SK-N-SH (cell line): ENCODE results near the gene PLIN4.

Experiments
- EP300 ChIP-seq, 2 experiments: IDR thresholded peaks; 2 replicates each; pipeline versions ENCODE4 v1.4.0 to v1.6.1; 2012; ENCODE audit warnings: borderline replicate concordance in 1 of 2, low read depth in 1 of 2, low read length in 1 of 2
- EZH2phosphoT487 ChIP-seq: fragments of 200-600 bp; sonication (generic); IDR thresholded peaks from 2 replicates; pipeline ENCODE4 v1.6.1; 2017; ENCODE audit warnings: low read depth, mixed run types, mild to moderate bottlenecking, antibody characterized with exemption, moderate library complexity, borderline replicate concordance
- SMC3 ChIP-seq: IDR thresholded peaks from 2 replicates; pipeline ENCODE4 v1.6.1; 2012; ENCODE audit warnings: low read depth, low read length, improper control_type of control experiment
- TF ChIP-seq, protein P1 (sequence below): fragments of 200-600 bp; sonication (generic); IDR thresholded peaks from 2 replicates; pipeline ENCODE4 v1.6.1; 2017; ENCODE audit warnings: antibody characterized with exemption, mild to moderate bottlenecking, moderate library complexity
- TF ChIP-seq, protein P2 (sequence below): IDR thresholded peaks from 2 replicates; pipeline ENCODE4 v1.6.1; 2012; ENCODE audit warnings: mild to moderate bottlenecking, low read depth, low read length, moderate library complexity

DNA sequence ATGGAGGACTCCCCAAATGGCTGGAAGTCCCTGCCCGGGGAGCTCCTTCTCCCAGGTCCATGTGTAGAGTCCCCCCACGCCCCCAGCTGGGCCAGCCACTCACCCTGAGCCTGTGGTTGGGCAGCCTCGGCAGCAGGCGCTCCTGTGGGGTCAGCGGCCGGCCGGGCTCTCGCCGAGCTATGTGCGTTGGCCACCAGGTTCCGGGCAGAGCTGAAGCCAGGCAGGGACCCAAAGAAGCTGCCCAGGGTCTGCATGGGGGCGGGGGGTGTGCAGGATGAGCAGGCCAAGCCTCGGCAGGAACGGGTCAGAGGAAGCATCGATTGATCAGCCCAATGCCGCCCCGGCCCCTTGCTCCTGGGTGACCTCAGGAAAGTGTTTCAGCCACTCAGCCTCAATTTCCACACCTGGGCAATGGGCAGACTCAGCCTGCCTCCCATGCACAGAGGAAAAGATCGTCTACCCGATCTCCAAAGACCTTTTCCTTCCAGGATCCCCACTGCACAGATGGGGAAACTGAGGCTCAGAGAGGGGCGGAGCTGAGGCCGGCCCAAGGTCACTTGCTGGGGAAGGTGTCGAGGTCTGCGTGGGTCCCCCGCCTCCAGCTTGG lies 732 bp downstream of the PLIN4 start:
- TF ChIP-seq EP300 (IDR thresholded peaks at IDR 0.05; ENCODE audit: borderline replicate concordance in 1 of 2, low read depth in 1 of 2, low read length in 1 of 2) (no peak), EZH2phosphoT487 (no peak), SMC3 (no peak)
- TF ChIP-seq, protein P1, sequence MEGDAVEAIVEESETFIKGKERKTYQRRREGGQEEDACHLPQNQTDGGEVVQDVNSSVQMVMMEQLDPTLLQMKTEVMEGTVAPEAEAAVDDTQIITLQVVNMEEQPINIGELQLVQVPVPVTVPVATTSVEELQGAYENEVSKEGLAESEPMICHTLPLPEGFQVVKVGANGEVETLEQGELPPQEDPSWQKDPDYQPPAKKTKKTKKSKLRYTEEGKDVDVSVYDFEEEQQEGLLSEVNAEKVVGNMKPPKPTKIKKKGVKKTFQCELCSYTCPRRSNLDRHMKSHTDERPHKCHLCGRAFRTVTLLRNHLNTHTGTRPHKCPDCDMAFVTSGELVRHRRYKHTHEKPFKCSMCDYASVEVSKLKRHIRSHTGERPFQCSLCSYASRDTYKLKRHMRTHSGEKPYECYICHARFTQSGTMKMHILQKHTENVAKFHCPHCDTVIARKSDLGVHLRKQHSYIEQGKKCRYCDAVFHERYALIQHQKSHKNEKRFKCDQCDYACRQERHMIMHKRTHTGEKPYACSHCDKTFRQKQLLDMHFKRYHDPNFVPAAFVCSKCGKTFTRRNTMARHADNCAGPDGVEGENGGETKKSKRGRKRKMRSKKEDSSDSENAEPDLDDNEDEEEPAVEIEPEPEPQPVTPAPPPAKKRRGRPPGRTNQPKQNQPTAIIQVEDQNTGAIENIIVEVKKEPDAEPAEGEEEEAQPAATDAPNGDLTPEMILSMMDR = no peak
- TF ChIP-seq, protein P2, sequence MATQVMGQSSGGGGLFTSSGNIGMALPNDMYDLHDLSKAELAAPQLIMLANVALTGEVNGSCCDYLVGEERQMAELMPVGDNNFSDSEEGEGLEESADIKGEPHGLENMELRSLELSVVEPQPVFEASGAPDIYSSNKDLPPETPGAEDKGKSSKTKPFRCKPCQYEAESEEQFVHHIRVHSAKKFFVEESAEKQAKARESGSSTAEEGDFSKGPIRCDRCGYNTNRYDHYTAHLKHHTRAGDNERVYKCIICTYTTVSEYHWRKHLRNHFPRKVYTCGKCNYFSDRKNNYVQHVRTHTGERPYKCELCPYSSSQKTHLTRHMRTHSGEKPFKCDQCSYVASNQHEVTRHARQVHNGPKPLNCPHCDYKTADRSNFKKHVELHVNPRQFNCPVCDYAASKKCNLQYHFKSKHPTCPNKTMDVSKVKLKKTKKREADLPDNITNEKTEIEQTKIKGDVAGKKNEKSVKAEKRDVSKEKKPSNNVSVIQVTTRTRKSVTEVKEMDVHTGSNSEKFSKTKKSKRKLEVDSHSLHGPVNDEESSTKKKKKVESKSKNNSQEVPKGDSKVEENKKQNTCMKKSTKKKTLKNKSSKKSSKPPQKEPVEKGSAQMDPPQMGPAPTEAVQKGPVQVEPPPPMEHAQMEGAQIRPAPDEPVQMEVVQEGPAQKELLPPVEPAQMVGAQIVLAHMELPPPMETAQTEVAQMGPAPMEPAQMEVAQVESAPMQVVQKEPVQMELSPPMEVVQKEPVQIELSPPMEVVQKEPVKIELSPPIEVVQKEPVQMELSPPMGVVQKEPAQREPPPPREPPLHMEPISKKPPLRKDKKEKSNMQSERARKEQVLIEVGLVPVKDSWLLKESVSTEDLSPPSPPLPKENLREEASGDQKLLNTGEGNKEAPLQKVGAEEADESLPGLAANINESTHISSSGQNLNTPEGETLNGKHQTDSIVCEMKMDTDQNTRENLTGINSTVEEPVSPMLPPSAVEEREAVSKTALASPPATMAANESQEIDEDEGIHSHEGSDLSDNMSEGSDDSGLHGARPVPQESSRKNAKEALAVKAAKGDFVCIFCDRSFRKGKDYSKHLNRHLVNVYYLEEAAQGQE = no peak
